HL-60 (cell line): ENCODE results near the gene BMP4.

Experiments used
- CTCF ChIP-seq: IDR thresholded peaks from one replicate; pipeline ENCODE4 v1.5.1; 2011; ENCODE audit warnings: low read length, control low read depth, inconsistent platforms; ENCODE audit not compliant: insufficient read depth
- GABPA ChIP-seq: IDR thresholded peaks from 2 replicates; pipeline ENCODE4 v1.6.1; 2012; ENCODE audit warnings: low read depth
- POLR2AphosphoS5 ChIP-seq: IDR thresholded peaks from 2 replicates; pipeline ENCODE4 v1.6.1; 2012; ENCODE audit warnings: low read depth
- REST ChIP-seq: IDR thresholded peaks from 2 replicates; pipeline ENCODE4 v1.6.1; 2012; ENCODE audit warnings: low read depth; ENCODE audit not compliant: insufficient replicate concordance
- SPI1 ChIP-seq: IDR thresholded peaks from 2 replicates; pipeline ENCODE4 v1.6.1; 2012; ENCODE audit warnings: low read depth, mild to moderate bottlenecking, borderline replicate concordance

- no peak for TF ChIP-seq CTCF
- no peak for TF ChIP-seq REST
- TF ChIP-seq POLR2AphosphoS5, result no peak
- no peak for TF ChIP-seq SPI1
- TF ChIP-seq GABPA, result no peak
Measured at GRCh38 chr14:53964249-53964648, 7.6 kb upstream of the BMP4 start.
